ENCODE results near the gene COLEC11.
"Not testable (repeated sequence)": the region's sequence is repeated elsewhere in the genome, so short reads cannot be mapped to it uniquely, and the experiment has no call there.

The COLEC11 gene

GRCh38 chr2:3604991-3605961, 10.4 kb downstream of the COLEC11 start:
- DNase-seq (ENCODE audit: low read depth in 2 of 2), result no peak

GRCh38 chr2:3606028-3606369, 11.1 kb downstream of the COLEC11 start:
- no peak for DNase-seq (ENCODE audit: low read depth in 2 of 2)

DNA sequence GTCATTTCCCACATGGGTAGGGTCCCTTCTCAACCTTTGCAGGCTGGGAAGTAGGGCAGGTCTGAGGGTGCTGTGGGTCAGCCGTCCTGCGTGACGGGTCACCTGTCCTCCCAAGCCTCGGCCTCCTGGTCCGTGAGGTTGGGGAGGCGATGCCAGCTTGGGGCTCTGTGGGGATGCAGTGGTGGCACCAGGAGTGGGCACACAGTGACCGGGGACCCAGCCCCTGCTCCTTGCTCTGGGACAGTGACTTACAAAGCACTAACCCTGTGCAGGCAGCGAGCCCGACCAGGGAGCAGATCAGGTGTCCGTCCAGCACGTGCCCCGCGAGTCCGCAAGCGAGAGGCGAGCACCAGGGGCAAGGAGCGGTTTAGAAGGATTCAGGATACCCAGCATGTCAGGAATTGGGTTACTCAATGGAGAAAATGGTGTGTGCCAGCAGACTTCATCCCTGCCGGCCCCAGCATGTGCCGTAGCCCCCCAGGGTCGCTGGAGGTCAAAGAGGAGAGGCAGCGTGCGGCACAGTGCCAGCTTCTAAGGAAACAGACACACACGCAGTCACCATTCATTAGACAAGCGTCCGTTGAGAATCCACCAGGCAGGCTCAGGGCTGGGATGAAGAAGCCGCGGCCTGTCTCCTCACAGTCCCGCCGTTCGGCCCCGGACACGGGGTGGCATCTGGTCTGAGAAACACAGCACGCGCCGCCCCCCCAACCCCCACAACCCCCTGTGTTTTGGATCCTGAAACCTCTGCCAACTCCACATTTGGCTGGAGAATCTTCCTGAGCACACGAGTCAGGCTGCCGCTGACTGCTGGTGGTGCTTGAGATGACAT, 11.7 kb downstream of the COLEC11 start:
- no peak for DNase-seq (ENCODE audit: low read depth in 2 of 2)

- no peak for DNase-seq (ENCODE audit: low read depth in 2 of 2)
Measured at GRCh38 chr2:3608373-3609278, 13.7 kb downstream of the COLEC11 start.

DNA sequence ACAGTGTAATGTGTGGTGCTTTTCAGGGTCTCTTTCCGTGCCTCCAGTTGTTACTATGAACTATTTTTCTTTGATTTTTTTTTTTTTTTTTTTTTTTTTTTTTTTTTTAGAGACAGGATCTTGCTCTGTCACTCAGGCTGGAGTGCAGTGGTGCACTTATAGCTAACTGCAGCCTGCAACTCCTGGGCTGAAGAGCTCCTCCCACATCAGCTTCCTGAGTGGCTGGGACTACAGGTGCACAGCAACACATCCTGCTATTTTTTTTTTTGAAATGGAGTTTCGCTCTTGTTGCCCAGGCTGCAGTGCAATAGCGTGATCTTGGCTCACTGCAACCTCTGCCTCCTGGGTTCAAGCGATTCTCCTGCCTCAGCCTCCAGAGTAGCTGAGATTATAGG, 14.4 kb downstream of the COLEC11 start:
- not testable (repeated sequence) for DNase-seq (ENCODE audit: low read depth in 2 of 2)

DNA sequence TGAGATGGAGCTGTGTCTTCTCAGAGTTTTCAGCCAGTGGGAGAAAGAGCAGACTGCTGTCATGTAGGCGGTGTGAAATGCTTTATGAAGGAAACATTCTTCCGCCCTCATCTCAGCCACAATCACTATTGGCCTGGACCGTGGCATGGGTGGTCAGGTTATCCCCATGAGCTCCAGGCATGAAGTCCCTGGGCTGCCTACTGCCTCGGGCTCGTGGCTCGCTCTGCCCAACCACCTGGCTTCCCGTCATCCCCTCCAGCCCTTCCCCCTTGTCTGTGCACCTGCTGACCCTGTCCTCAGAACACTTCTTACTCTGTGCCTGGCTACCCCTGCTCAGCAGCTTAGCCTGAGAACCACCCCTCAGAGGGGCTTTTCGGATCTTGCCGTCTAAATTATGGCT, 15.5 kb downstream of the COLEC11 start:
- DNase-seq (ENCODE audit: low read depth in 2 of 2), result no peak

DNA sequence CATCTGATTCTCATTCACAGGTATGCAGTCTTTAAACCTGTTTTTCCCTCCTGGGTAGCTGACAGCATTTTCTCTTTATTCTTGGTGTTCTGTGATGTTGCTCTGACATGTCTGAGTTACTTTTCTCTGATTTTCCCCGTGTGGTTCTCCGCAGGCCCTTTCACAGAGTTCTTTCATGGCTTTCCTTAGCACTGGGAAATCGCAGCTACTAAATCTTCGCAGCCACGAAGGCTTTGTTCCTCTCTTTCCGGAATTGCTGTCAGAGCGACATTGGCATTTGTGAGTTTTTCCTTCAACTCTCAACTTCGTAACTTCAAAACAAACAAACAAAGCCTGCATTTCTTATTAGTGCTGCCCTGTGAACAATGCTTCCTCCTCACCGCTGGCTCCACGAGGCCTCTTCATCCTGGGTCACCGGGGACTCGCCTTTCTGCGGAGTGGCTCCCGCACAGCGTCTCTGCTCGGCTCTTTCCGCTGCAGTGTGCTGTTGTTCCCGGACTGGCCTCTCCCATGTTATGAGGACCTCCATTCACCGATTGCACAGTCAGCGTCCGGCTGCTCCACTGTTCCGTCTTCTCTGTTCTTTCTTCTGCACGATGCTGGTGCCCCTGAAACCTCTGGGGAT, 16.1 kb downstream of the COLEC11 start:
- DNase-seq (ENCODE audit: low read depth in 2 of 2), result no peak

DNA sequence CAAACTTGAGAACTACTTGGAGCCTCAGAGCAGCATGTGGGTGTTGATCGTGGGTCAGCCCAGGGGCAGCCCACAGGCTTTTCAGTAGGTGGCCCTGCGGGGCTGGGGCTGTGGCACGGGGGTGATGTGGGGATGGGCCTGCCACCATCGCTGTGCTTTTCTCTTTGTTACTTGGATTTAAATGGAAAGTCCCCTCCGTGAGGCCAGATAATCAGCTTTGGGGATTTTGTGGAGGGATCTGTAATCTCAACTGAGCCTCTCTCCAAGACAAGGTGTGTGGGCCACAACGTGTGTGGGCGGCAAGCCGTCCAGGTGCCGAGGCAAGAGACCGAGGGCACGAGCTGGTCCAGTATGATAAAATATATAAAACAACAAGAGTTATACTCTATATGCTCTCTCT, 16.7 kb downstream of the COLEC11 start:
- DNase-seq (ENCODE audit: low read depth in 2 of 2), result no peak

DNA sequence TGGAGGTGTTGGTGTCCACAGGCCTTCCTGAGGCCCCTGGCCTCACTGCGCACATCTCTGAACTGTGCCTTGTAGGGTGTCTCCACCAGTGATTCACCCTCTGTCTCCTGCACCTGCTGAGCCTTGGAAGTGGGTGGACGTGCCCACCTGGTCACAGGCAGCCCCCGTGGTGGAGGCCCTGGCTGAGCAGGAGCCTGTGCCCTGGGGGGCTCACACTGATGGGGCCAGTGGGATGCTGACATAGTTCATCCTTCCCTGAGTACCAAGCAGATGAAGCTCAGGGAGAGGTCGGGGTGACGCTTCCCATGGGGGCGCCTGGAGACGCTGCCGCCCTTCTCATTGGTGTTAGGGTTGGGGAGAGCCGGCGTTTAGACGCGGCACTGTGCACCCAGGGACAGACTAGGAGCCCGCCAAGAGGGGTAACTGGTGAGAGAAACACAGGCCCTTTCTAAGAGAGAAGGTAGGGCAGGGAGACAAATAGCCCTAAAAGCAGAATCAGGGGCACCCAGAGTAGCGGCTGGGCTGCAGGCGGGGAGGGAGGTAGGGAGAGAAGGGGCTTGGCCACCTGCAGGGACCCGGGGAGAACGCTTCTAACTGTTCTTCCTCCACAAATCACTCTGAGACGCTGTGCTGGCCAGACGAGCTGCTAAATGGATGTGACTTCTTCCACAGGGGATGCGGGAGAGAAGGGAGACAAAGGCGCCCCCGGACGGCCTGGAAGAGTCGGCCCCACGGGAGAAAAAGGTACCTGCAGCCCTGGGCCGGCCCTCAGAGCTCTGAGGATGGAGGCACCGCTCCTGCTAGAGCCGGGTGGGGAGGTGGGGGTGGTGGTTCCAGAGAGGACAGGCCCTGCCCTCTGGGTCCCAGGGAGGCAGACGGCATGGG, 18.0 kb downstream of the COLEC11 start:
- DNase-seq (ENCODE audit: low read depth in 2 of 2), result no peak

- no peak for DNase-seq (ENCODE audit: low read depth in 2 of 2)
Measured at GRCh38 chr2:3613524-3613905, 18.6 kb downstream of the COLEC11 start.

- not testable (repeated sequence) for DNase-seq (ENCODE audit: low read depth in 2 of 2)
Measured at GRCh38 chr2:3614743-3615142, 19.8 kb downstream of the COLEC11 start.

DNA sequence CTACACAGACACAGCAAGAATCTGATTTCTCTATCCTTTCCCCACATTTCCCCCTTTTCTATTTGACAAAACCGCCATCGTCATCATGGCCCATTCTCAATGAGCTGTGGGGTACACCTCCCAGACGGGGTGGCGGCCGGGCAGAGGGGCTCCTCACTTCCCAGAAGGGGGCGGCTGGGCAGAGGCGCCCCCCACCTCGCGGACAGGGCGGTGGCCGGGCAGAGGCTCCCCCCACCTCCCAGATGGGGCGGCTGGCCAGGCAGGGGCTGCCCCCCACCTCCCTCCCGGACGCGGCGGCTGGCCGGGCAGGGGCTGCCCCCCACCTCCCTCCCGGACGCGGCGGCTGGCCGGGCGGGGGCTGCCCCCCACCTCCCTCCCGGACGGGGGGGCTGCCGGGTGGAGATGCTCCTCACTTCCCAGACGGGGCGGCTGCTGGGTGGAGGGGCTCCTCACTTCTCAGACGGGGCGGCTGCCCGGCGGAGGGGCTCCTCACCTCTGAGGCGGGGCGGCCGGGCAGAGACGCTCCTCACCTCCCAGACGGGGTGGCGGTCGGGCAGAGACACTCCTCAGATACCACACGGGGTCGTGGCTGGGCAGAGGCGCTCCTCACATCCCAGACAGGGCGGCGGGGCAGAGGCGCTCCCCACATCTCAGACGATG, 20.8 kb downstream of the COLEC11 start:
- not testable (repeated sequence) for DNase-seq (ENCODE audit: low read depth in 2 of 2)

GRCh38 chr2:3616435-3617197, 21.7 kb downstream of the COLEC11 start:
- not testable (repeated sequence) for DNase-seq (ENCODE audit: low read depth in 2 of 2)

DNA sequence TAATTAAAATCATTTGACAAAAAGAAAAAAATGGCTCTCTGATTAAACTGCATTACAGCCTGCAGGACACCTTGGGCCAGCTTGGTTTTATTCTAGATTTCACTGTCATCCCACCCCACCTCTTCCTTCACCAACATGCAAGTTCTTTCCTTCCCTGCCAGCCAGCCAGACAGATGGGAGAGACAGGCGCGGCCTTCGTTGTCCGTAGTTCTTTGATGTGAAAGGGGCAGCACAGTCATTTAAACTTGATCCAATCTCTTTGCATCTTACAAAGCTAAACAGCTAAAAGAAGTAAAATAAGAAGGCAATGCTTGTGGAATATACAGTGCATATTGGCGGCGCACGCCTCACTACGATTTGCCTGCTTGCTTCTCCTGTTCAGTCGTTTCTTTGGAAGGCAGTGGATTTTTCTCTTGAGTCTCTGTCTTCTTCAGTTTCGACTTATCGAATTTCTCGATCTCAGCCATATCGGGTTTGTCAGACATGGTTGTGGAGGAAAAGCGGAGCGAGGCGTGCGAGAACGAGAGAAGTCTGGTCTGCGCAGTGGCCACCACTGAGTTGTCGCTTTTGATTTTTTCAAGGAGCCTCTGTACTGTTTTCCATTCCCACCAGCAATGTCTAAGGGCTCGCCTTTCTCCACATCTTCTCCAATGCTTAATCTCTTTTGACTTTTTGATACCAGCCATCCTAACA, 22.4 kb downstream of the COLEC11 start:
- DNase-seq (ENCODE audit: low read depth in 2 of 2), result no peak

- no peak for DNase-seq (ENCODE audit: low read depth in 2 of 2)
Measured at GRCh38 chr2:3618367-3618766, 23.5 kb downstream of the COLEC11 start.

- DNase-seq (ENCODE audit: low read depth in 2 of 2), result no peak
Measured at GRCh38 chr2:3619033-3619432, 24.1 kb downstream of the COLEC11 start.

GRCh38 chr2:3619661-3620060, 24.7 kb downstream of the COLEC11 start:
- DNase-seq (ENCODE audit: low read depth in 2 of 2), result not testable (repeated sequence)

DNA sequence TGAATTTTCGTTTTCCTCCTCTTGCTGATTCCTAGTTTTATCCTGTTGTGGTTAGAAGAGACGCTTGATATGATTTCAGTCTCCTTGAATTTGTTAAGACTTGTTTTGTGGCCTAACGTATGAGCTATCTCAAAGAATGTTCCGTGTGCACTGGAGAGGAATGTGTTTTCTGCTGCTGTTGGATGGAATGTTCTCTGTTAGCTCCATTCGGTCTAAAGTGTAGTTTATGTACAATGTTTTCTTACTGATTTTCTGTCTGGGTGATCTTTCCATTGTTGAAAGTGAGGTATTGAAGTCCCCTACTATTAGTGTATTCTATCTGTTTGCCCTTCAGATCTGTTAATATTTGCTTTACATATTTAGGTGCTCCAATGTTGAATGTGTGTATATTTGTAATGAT, 25.9 kb downstream of the COLEC11 start:
- no peak for DNase-seq (ENCODE audit: low read depth in 2 of 2)

Data from fibroblast of skin of left biceps (primary cell).